Keratinocyte (primary cell): ENCODE data around the gene ATP2A3. TPM values are rescaled to one million over a fixed set of nuclear protein-coding genes. Genes with fewer than 3 reads are reported as not detected.

Experiments
- DNase-seq: peaks from one replicate; pipeline ENCODE4 v3.0.0-alpha.2; 2011; ENCODE audit warnings: low read depth, missing footprints, low spot score
- FAIRE-seq: peaks from 2 replicates; lab custom pipeline; 2011; peaks lifted over from hg19 to GRCh38; lab: Jason Lieb, UNC
- H2AFZ ChIP-seq: 2 replicates; pipeline ENCODE4 v1.6.0; 2012; ENCODE audit warnings: low read length, control low read depth, inconsistent platforms; ENCODE audit not compliant: control insufficient read depth
- H3K27ac ChIP-seq: 2 replicates; pipeline ENCODE4 v1.5.1; 2011; ENCODE audit warnings: low read length; ENCODE audit not compliant: control insufficient read depth, insufficient read depth
- H3K27me3 ChIP-seq: 3 replicates; pipeline ENCODE4 v1.6.0; 2011; ENCODE audit warnings: low read length; ENCODE audit not compliant: control insufficient read depth, insufficient read depth; ENCODE audit errors: extremely low read depth
- H3K36me3 ChIP-seq, 2 experiments: 2 replicates in 1 of 2; 3 replicates in 1 of 2; pipeline ENCODE4 v1.5.1; 2011; ENCODE audit warnings: low read length in 2 of 2, mild to moderate bottlenecking in 1 of 2; ENCODE audit not compliant: control insufficient read depth in 2 of 2, insufficient read depth in 2 of 2; ENCODE audit errors: extremely low read depth in 1 of 2
- H3K4me1 ChIP-seq: 3 replicates; pipeline ENCODE4 v1.5.1; 2011; ENCODE audit warnings: low read length; ENCODE audit not compliant: control insufficient read depth, insufficient read depth; ENCODE audit errors: extremely low read depth
- H3K4me2 ChIP-seq: 3 replicates; pipeline ENCODE4 v1.6.0; 2011; ENCODE audit warnings: low read depth, low read length; ENCODE audit not compliant: control insufficient read depth, insufficient read depth; ENCODE audit errors: extremely low read depth
- H3K4me3 ChIP-seq, 3 experiments: fragments of 200-600 bp in 1 of 3; sonication (generic) in 1 of 3; 2 replicates in 2 of 3; 3 replicates in 1 of 3; pipeline ENCODE4 v1.5.1; 2011 to 2016; ENCODE audit warnings: low read length in 3 of 3, mild to moderate bottlenecking in 3 of 3, control low read depth in 2 of 3, inconsistent platforms in 1 of 3, low read depth in 1 of 3, mixed read lengths in 1 of 3, mixed run types in 1 of 3, moderate library complexity in 1 of 3; ENCODE audit not compliant: control insufficient read depth in 2 of 3, insufficient read depth in 2 of 3; ENCODE audit errors: extremely low read depth in 1 of 3
- H3K79me2 ChIP-seq: 2 replicates; pipeline ENCODE4 v1.6.0; 2012; ENCODE audit warnings: low read length; ENCODE audit not compliant: control insufficient read depth, insufficient read depth
- H3K9ac ChIP-seq: 3 replicates; pipeline ENCODE4 v1.6.0; 2011; ENCODE audit warnings: low read length; ENCODE audit not compliant: control insufficient read depth, insufficient read depth; ENCODE audit errors: extremely low read depth
- H3K9me1 ChIP-seq: 3 replicates; pipeline ENCODE4 v1.6.0; 2011; ENCODE audit warnings: low read length; ENCODE audit not compliant: control insufficient read depth, insufficient read depth; ENCODE audit errors: extremely low read depth
- H3K9me3 ChIP-seq: 2 replicates; pipeline ENCODE4 v1.5.1; 2012; ENCODE audit warnings: low read depth, low read length; ENCODE audit not compliant: control insufficient read depth
- H4K20me1 ChIP-seq: 3 replicates; pipeline ENCODE4 v1.6.0; 2011; ENCODE audit warnings: low read length; ENCODE audit not compliant: control insufficient read depth, insufficient read depth; ENCODE audit errors: extremely low read depth
- CTCF ChIP-seq, 3 experiments: IDR thresholded peaks in 1 of 3; conservative IDR thresholded peaks in 1 of 3; optimal IDR thresholded peaks in 1 of 3; 2 replicates in 2 of 3; 3 replicates in 1 of 3; pipeline versions ENCODE3 to v1.5.1; 2011; ENCODE audit warnings: low read length in 3 of 3, mild to moderate bottlenecking in 3 of 3, moderate library complexity in 2 of 3, control low read depth in 1 of 3, inconsistent platforms in 1 of 3; ENCODE audit not compliant: insufficient read depth in 2 of 3; ENCODE audit errors: extremely low read depth in 1 of 3
- EZH2 ChIP-seq: IDR thresholded peaks from one replicate; pipeline ENCODE4 v1.6.1; 2012; ENCODE audit warnings: inconsistent platforms, mild to moderate bottlenecking, low read length, moderate library complexity
- dilution Hi-C: fragments of 300-500 bp; cut with MboI; formaldehyde crosslinking; loops from one replicate; pipeline ENCODE4 v1.7.0; 2020; ENCODE audit warnings: low sequenced_read_pairs; ENCODE audit not compliant: extremely low pct_ligation_motif_present
- polyA plus RNA-seq, 5 experiments: library from polyadenylated mRNA; depleted of rRNA in 3 of 5; stranded (reverse) in 3 of 5; stranded (forward) in 1 of 5; unstranded in 1 of 5; fragments of >200 nt; gene quantifications; 1 replicate in 1 of 5; 2 replicates in 3 of 5; 3 replicates in 1 of 5; pipeline versions ENCODE4 v1.2.1 to v1.2.3, GENCODE V29; 2011 to 2012; ENCODE audit warnings: missing spikeins in 2 of 5, low read depth in 1 of 5, low replicate concordance in 1 of 5

The ATP2A3 gene
- polyA plus RNA-seq, 1 donor (not counting 4 experiments of a cell fraction or from before 2014, with no cell fraction given): 0.13 TPM

GRCh38 chr17:3879186-3879585 is 85.1 kb downstream of the ATP2A3 start:
- Histone ChIP-seq H3K9ac (no peak overlapping the region), H3K9me1 (no peaks in the 10 kb centered on the region), H3K27ac (no peak overlapping the region), H3K4me3 (no peak overlapping the region), H3K27me3 (no peaks in the 10 kb centered on the region), H3K9me3 (no peaks in the 10 kb centered on the region), H4K20me1 (no peaks in the 10 kb centered on the region), H2AFZ (no peak overlapping the region), H3K4me2 (no peak overlapping the region), H3K36me3 (peaks cover 0 to 3% of the 10 kb centered on the region in 2 experiments), H3K4me1 (no peaks in the 10 kb centered on the region), H3K79me2 (no peaks in the 10 kb centered on the region)
- dilution Hi-C loops: no loop called here
- DNase-seq: no peak
- TF ChIP-seq CTCF (optimal IDR thresholded peaks at IDR 0.05 in 1 of 3, IDR thresholded peaks at IDR 0.05 in 1 of 3, conservative IDR thresholded peaks at IDR 0.05 in 1 of 3; ENCODE audit: extremely low read depth in 1 of 3, insufficient read depth in 2 of 3, low read length in 3 of 3) (no peak), EZH2 (no peak)
- no peak for FAIRE-seq

GRCh38 chr17:3877220-3877619 is 87.0 kb downstream of the ATP2A3 start:
- Histone ChIP-seq H3K4me2 (no peak overlapping the region), H3K9ac (no peak overlapping the region), H3K27ac (no peak overlapping the region), H2AFZ (no peak overlapping the region), H3K36me3 (peaks cover 0 to 4% of the 10 kb centered on the region in 2 experiments), H3K9me3 (no peaks in the 10 kb centered on the region), H3K9me1 (no peaks in the 10 kb centered on the region), H3K4me1 (no peaks in the 10 kb centered on the region), H3K27me3 (no peaks in the 10 kb centered on the region), H3K4me3 (no peak overlapping the region), H3K79me2 (no peaks in the 10 kb centered on the region), H4K20me1 (no peaks in the 10 kb centered on the region)
- no peak for FAIRE-seq
- dilution Hi-C loops: no loop called here
- TF ChIP-seq EZH2 (no peak), CTCF (optimal IDR thresholded peaks at IDR 0.05 in 1 of 3, IDR thresholded peaks at IDR 0.05 in 1 of 3, conservative IDR thresholded peaks at IDR 0.05 in 1 of 3; ENCODE audit: extremely low read depth in 1 of 3, insufficient read depth in 2 of 3, low read length in 3 of 3) (no peak)
- no peak for DNase-seq
